GM18870 (cell line): ENCODE measurements around the gene RFC4.

Experiments
- ATAC-seq: cut with Tn5 transposase; IDR thresholded peaks from one replicate; pipeline ENCODE4 v1.9.1; 2021; ENCODE audit warnings: moderate library complexity; ENCODE audit not compliant: unreplicated experiment

The RFC4 gene

DNA sequence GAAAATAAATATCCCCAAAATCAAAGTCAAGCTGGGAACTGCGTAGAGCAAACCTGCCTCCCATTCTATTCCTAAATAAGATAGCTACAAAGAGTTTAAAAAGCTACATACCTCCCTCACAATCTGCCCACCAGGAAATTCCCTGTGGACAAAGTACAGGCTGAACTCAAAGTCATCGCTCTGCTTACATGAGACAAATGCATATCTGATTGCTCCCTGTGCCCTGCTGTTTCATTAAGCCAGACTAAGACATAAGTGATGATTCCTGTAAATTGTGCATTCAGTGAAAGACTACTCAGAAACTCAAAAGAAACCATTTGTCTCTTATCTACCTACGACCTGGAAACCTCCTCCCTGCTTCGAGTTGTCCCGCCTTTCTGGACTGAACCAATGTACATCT is 51.4 kb downstream of the RFC4 start:
- ATAC-seq = no peak

GRCh38 chr3:186754006-186754405 is 52.3 kb downstream of the RFC4 start:
- no peak for ATAC-seq

GRCh38 chr3:186751480-186751879 is 54.8 kb downstream of the RFC4 start:
- ATAC-seq = no peak

- ATAC-seq = no peak
Observed at GRCh38 chr3:186750316-186750715, 56.0 kb downstream of the RFC4 start.

DNA sequence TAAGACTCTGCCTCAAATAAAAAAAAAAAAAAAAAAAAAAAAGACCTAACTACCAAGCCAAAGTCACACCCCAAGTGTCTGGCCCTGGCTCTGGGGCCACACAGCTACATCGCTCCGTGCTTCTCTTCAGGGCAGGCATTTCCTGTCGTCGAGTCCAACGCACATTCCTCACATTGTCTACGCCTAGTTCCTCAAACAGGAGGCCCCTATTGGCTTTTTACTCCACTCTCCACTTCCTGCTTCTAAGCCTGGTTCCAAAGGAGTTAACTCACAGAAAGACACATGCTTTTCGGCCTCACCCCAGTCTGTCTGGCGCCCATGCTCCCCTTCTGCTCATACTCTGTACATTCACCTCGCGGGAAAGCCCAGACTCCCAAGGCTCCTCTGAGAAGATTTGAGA is 60.3 kb downstream of the RFC4 start:
- no peak for ATAC-seq

DNA sequence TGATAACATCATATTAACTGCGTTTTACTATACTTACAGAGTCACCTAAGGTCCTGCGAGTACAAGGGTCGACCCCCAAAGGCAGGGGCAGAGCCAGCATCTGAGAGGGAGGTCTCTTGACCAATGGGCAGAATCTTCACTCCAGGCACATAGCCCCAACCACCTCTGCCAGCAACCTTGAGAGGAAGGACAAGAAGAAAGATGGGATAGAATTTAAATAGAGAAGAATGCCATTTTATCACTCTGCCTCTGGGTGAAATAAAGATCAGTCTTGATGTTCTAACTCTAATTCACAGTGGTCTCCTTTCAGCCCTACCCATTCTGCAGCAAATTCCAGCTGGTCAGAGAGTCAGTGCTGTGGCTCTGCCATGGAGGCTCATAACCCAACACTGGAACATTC is 62.6 kb downstream of the RFC4 start:
- ATAC-seq = no peak

GRCh38 chr3:186742618-186743380 is 63.5 kb downstream of the RFC4 start:
- no peak for ATAC-seq
